GM21528 (cell line): ENCODE results near the gene SLC22A3.
"Not testable (repeated sequence)": the region's sequence is repeated elsewhere in the genome, so short reads cannot be mapped to it uniquely, and the experiment has no call there.

ENCODE experiments used
- ATAC-seq: cut with Tn5 transposase; IDR thresholded peaks from one replicate; pipeline ENCODE4 v1.9.1; 2021; ENCODE audit warnings: mild to moderate bottlenecking, moderate library complexity; ENCODE audit not compliant: unreplicated experiment, low FRiP score

The SLC22A3 gene

DNA sequence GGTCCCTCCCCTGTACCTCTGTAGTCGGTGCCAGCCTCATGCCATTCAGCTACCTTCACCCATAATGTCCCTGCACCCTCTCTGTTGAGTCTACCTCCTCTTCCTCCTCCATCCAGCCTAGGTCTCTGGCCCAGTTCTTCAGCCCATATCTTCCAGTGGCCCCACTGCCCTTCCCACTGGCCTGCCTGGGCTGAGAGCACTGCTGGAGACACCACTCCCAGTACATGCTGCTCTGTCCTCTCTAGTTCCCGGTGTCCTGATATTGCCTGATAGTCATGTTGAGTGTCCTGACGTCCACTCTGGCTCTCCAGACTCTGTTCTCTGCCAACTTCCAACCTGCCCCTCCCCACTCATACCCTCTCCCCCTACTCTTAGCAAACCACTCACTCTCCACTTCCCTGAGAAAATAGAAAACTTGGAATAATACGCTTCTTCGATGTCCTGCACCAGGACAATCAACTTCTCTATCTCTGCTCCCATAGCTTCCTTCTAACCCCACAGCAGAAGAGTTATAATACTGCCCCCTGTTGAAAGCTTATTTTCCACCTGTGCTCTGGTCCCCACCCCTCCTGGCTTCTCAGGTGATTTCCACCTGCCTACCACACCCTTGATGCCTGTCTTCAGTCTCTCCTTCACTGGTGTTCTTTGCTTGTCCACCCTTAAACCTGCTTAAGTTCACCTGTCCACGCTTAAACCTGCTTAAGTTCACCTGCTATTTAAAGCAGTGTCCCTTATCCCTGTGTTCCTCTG, 19.8 kb downstream of the SLC22A3 start:
- no peak for ATAC-seq

- no peak for ATAC-seq
These were observed 20.5 kb downstream of the SLC22A3 start for GRCh38 chr6:160368670-160369069.

- not testable (repeated sequence) for ATAC-seq
These were observed 25.4 kb downstream of the SLC22A3 start for GRCh38 chr6:160373601-160374000.

GRCh38 chr6:160374836-160375560, 26.8 kb downstream of the SLC22A3 start:
- no peak for ATAC-seq

GRCh38 chr6:160375561-160375949, 27.4 kb downstream of the SLC22A3 start:
- no peak for ATAC-seq

DNA sequence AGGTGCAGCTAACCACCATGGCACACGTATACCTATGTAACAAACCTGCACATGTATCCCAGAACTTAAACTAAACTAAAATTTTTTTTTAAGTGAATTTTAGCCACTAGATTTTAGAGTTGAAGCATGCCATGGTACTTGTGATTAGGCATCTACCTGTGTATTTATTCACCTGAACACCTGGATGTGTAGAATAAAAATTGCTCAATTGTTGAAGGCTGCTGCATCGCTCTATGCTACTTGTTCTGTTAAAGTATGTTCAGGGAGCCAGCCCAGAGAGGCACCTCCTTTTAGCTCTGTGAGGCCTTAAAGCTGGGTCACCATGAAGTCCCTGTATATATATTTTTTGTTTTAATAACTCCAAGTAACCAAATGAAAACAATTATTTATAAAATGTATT, 28.3 kb downstream of the SLC22A3 start:
- ATAC-seq = no peak

GRCh38 chr6:160378218-160378617, 30.0 kb downstream of the SLC22A3 start:
- ATAC-seq = no peak

GRCh38 chr6:160378882-160379281, 30.7 kb downstream of the SLC22A3 start:
- ATAC-seq = no peak

GRCh38 chr6:160379466-160379865, 31.3 kb downstream of the SLC22A3 start:
- no peak for ATAC-seq

DNA sequence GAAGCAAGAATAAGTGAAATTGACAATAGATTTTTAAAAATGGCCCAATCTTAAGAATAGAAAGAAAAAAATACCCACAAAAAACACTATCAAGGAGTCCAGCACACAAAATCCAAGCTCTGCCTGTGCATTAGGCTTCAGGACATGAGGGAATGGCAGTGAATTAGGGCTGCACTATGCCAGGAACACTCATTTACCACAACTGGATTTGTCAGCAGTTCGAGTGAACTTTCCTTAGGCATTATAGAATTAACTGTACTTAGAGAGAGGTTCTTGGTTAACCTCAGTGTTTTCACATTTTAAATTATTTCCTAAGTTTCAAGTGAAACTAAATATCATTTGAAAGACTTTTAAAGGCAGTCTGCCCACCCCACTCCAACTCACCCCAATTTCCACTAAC, 34.8 kb downstream of the SLC22A3 start:
- ATAC-seq = no peak

DNA sequence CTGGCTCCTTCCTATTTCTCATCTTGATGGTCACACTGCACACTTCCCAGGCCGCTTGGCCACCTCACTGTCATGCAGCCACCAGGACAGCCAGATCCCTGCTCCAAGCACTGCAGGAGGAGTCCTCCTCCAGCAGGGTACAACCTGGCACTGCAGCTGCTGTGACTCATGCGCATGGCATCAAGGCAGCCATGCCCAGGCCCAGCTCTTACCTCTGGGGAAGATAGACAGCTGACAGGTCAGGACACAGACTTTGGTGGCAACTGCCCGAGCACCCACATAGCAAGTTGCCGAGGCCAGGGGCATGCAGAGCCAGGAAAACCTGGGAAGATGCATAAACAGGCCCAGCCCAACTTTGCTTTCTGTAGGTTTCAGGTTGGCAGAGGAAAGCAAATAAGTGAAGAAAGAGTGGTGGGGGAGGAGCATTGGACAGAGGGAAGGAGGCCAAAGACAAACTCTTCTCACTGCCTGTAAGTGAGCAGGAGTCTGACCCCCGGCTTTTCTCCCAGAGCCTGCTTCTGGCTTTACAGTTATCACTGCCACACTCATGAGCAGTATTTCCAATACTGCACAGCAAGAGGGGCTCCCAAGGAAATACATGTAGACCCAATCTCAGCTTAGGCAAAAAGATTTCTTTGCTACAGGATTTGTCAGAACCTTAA, 38.8 kb downstream of the SLC22A3 start:
- no peak for ATAC-seq

DNA sequence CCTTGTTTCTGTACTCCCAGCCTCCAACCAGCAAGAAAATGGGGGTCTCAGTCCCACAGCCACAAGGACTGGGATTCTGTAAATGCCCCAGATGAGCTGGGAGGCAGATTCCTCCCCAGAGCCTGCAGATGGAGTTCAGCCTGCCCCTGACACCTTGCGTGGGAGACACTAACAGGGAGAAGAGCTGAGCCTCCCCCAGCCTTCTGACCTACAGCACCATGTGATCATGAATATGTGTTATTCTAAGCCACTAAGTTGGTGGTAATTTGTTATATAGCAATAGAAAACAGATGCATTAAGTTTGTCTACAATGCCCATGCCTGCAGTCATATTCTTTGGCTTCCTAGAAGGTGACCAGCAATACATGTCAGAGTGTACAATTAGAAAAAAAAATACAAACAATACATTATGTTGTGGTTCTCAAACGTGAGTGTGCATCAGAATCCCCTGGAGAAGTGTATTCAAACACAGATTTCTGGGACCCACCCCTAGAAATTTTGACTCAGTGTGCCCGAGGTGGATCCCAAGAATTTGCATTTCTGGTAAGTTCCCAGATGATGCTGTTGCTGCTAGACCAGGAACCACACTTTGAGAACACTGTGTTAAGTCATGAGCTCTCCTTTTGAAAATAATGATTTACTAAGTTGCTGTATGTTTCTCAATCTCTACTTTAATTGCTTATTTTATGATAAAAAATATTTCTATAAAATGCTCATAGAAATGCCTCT, 39.9 kb downstream of the SLC22A3 start:
- no peak for ATAC-seq

- no peak for ATAC-seq
These were observed 40.7 kb downstream of the SLC22A3 start for GRCh38 chr6:160388922-160389321.

- no peak for ATAC-seq
These were observed 43.4 kb downstream of the SLC22A3 start for GRCh38 chr6:160391419-160392116.

DNA sequence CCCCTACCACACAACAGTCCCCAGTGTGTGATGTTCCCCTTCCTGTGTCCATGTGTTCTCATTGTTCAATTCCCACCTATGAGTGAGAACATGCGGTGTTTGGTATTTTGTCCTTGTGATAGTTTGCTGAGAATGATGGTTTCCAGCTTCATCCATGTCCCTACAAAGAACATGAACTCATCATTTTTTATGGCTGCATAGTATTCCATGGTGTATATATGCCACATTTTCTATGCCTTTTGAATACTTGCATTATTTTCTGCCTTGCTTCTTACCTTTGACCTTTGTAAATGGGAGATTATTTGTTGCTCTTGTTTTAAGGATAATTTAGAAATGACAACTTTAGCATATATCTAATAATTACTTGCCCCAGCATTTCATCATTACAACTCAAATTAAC, 45.3 kb downstream of the SLC22A3 start:
- not testable (repeated sequence) for ATAC-seq

DNA sequence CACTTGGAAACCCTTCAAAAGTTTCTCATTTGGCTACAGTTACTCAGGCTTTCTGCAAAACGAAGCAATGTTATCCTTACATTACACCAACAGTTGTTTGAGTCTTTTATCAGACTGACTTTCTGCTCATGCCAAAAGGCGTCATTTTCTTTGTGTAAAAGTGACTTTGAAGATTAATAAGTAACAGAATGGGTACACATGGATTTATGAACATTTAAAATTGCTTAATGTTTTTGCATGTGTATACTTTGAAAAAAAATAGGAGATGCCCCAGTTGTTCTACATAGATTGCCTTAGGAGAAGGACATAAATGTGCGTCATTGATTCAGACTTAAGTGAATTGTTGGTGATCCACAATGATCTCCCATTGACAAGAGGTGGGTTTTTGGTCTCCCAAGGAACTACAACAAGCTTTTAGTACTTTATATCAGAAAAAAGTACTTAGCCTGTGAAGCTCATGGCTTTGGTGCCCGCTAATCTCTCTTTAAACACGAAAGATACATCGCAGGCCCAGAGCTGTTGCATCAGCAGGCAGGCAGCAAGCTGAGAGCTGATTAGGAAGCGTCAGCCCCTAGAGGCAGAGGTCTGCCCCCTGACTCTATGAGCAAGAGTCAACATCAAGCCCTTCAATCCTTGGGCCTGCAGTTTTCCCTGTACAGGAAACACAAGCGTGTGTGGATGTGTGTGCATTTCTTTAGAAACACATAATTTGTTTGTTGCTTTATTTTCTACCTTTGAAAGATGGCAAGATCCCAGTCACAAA, 45.9 kb downstream of the SLC22A3 start:
- ATAC-seq = no peak

DNA sequence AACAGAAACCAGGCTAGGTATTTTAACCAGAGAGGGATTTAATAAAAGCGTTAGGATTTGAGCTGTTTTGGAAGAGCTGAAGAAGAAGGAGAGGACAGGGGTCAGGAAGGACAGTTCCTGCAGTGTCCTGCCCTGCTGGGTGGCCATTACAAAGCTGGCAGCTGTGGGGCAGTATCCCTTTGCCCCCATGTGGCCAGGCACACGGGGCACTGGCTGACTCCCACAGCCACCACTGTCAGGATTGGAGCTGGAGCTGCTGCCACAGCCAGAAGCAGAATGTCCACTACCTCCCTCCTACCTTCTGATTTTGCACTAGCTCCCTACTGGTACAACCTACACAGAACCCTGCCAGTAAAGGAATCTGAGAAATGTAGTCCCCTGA, 46.5 kb downstream of the SLC22A3 start:
- no peak for ATAC-seq

- no peak for ATAC-seq
These were observed 47.0 kb downstream of the SLC22A3 start for GRCh38 chr6:160395187-160395586.

GRCh38 chr6:160396292-160396691, 48.1 kb downstream of the SLC22A3 start:
- no peak for ATAC-seq
